Astrocyte of the spinal cord (primary cell): Measurements from ENCODE around the gene MGST1.

ENCODE experiments used
- DNase-seq: peaks from one replicate; pipeline ENCODE4 v3.0.0; 2011; ENCODE audit warnings: low read depth, low spot score
- H3K4me3 ChIP-seq: 2 replicates; pipeline ENCODE4 v1.5.1; 2011; ENCODE audit warnings: low read depth, mild to moderate bottlenecking, low read length, moderate library complexity
- CTCF ChIP-seq: IDR thresholded peaks from 2 replicates; pipeline ENCODE4 v1.5.1; 2012; ENCODE audit warnings: low read depth, mild to moderate bottlenecking, low read length, inconsistent platforms
- in situ Hi-C: cut with HindIII; loops from 2 replicates; pipeline ENCODE4 v1.10.0; 2017; ENCODE audit warnings: low sequenced_read_pairs

The MGST1 gene

GRCh38 chr12:16329594-16329993 is 17.9 kb upstream of the MGST1 start:
- no peak overlapping the region for H3K4me3 ChIP-seq
- in situ Hi-C loops = no loop called here
- no peak for DNase-seq
- no peak for TF ChIP-seq CTCF

- no peak for DNase-seq
- in situ Hi-C loops = no loop called here
Measured at GRCh38 chr12:16330560-16330959, 16.9 kb upstream of the MGST1 start.

GRCh38 chr12:16331998-16332397 is 15.4 kb upstream of the MGST1 start:
- no peak overlapping the region for H3K4me3 ChIP-seq
- TF ChIP-seq CTCF = no peak
- in situ Hi-C loops = no loop called here
- no peak for DNase-seq

More at GRCh38 chr12:16330560-16330959, 16.9 kb upstream of the MGST1 start:
- TF ChIP-seq CTCF = no peak
- H3K4me3 ChIP-seq = no peak overlapping the region

- TF ChIP-seq CTCF = no peak
- in situ Hi-C loops = no loop called here
Measured at GRCh38 chr12:16335838-16336237, 11.6 kb upstream of the MGST1 start.

GRCh38 chr12:16344269-16344668 is 3.2 kb upstream of the MGST1 start:
- in situ Hi-C loops = no loop called here
- DNase-seq = no peak
- H3K4me3 ChIP-seq = no peak overlapping the region
- no peak for TF ChIP-seq CTCF

More at GRCh38 chr12:16335838-16336237, 11.6 kb upstream of the MGST1 start:
- H3K4me3 ChIP-seq = no peak overlapping the region
- no peak for DNase-seq

GRCh38 chr12:16345105-16345504 is 2.3 kb upstream of the MGST1 start:
- in situ Hi-C loops = no loop called here
- no peak for TF ChIP-seq CTCF
- H3K4me3 ChIP-seq = no peak overlapping the region
- DNase-seq = no peak

- DNase-seq = no peak
- in situ Hi-C loops = no loop called here
- no peak for TF ChIP-seq CTCF
- peak overlapping the region; percentile 43 for H3K4me3 ChIP-seq
Measured at GRCh38 chr12:16346958-16347357, 487 bp upstream of the MGST1 start.
